K562 (cell line): ENCODE data around the gene CYP24A1. TPM values are rescaled to one million over a fixed set of nuclear protein-coding genes. Genes with fewer than 3 reads are reported as not detected.

ENCODE experiments used
- ATAC-seq: fragments of 200-7000 bp; cut with Tn5 transposase; 3 replicates; pipeline ENCODE4 v1.9.1; 2020; ENCODE audit warnings: moderate library complexity
- BruUV-seq: library from RNA; stranded (reverse); fragments of 400-500 nt; replicated peaks from 2 replicates; lab custom pipeline; 2021; lab: Mats Ljungman, UMichigan
- CTCF ChIA-PET: fragments of 300-600 bp; formaldehyde crosslinking; extraction: SDS; loops from one replicate; lab custom pipeline; 2021; ENCODE audit warnings: low intra/inter-chr PET ratio; lab: Yijun Ruan, JAX
- POLR2A ChIA-PET: fragments of 300-600, 350-650 bp; sonication (Branson Sonifier 250); formaldehyde crosslinking; extraction: SDS; loops from one replicate; lab custom pipeline; 2021; ENCODE audit warnings: antibody characterized with exemption, inconsistent platforms; lab: Yijun Ruan, JAX
- DNase-seq, 4 experiments: peaks; one replicate each; pipeline versions ENCODE4 v3.0.0 to v3.0.0-alpha.2; 2011 to 2018; ENCODE audit warnings: low spot score in 3 of 4, mixed read lengths in 3 of 4; ENCODE audit errors: extremely low read depth in 1 of 4
- FAIRE-seq: peaks from 2 replicates; lab custom pipeline; 2011; peaks lifted over from hg19 to GRCh38; lab: Jason Lieb, UNC
- H2AFZ ChIP-seq: 2 replicates; pipeline ENCODE4 v1.6.0; 2011; ENCODE audit warnings: low read depth, low read length, control low read depth, inconsistent platforms
- H3K27ac ChIP-seq: fragments of 200-600 bp; 3 replicates; pipeline ENCODE4 v1.8.0; 2011; ENCODE audit warnings: low read depth, mild to moderate bottlenecking, control low read depth, inconsistent platforms, low read length, moderate library complexity, mixed read lengths; ENCODE audit errors: extremely low read depth
- H3K27me3 ChIP-seq, 2 experiments: fragments of 300-600 bp in 1 of 2; 2 replicates in 1 of 2; 3 replicates in 1 of 2; pipeline versions ENCODE4 v1.6.0 to v1.8.0; 2011; ENCODE audit warnings: inconsistent platforms in 2 of 2, low read length in 2 of 2, mild to moderate bottlenecking in 1 of 2, mixed read lengths in 1 of 2, moderate library complexity in 1 of 2; ENCODE audit not compliant: control insufficient read depth in 2 of 2, insufficient read depth in 2 of 2
- H3K36me3 ChIP-seq: fragments of 300-600 bp; 3 replicates; pipeline ENCODE4 v1.8.0; 2011; ENCODE audit warnings: mild to moderate bottlenecking, low read length, inconsistent platforms; ENCODE audit not compliant: control insufficient read depth, insufficient read depth
- H3K4me1 ChIP-seq, 2 experiments: fragments of 200-600 bp in 1 of 2; replicated peaks in 1 of 2; 2 replicates in 1 of 2; 3 replicates in 1 of 2; pipeline versions ENCODE4 v1.5.1 to v1.8.0; 2011; ENCODE audit warnings: inconsistent platforms in 2 of 2, low read length in 2 of 2, mild to moderate bottlenecking in 1 of 2, mixed read lengths in 1 of 2, moderate library complexity in 1 of 2; ENCODE audit not compliant: control insufficient read depth in 2 of 2, insufficient read depth in 2 of 2
- H3K4me2 ChIP-seq: 2 replicates; pipeline ENCODE4 v1.6.1; 2011; ENCODE audit warnings: low read length, control low read depth, inconsistent platforms, mixed read lengths; ENCODE audit not compliant: insufficient read depth
- H3K4me3 ChIP-seq: fragments of 200-600 bp; sonication (generic), shearing (Covaris generic); 2 replicates; pipeline ENCODE4 v1.5.1; 2016; ENCODE audit warnings: control low read depth, inconsistent platforms
- H3K79me2 ChIP-seq: fragments of 200-600 bp; 3 replicates; pipeline ENCODE4 v1.8.0; 2011; ENCODE audit warnings: low read length, inconsistent platforms; ENCODE audit not compliant: control insufficient read depth, insufficient read depth
- H3K9ac ChIP-seq, 2 experiments: 2 replicates each; pipeline versions ENCODE4 v1.6.0 to v1.6.1; 2011; ENCODE audit warnings: low read depth in 2 of 2, low read length in 2 of 2, control low read depth in 1 of 2, inconsistent platforms in 1 of 2, mild to moderate bottlenecking in 1 of 2, mixed read lengths in 1 of 2; ENCODE audit not compliant: insufficient read depth in 1 of 2
- H3K9me1 ChIP-seq: one replicate; pipeline ENCODE4 v1.6.0; 2011; ENCODE audit warnings: inconsistent platforms, mild to moderate bottlenecking, low read length, moderate library complexity; ENCODE audit not compliant: control insufficient read depth, insufficient read depth
- H3K9me3 ChIP-seq: replicated peaks from 2 replicates; pipeline ENCODE4 v1.5.1; 2011; ENCODE audit warnings: low read depth, low read length, inconsistent platforms; ENCODE audit not compliant: control insufficient read depth, insufficient read depth
- H4K20me1 ChIP-seq: replicated peaks from 2 replicates; pipeline ENCODE4 v1.6.1; 2011; ENCODE audit warnings: low read length, inconsistent platforms, mixed read lengths; ENCODE audit not compliant: control insufficient read depth, insufficient read depth
- GTF2F1 ChIP-seq: IDR thresholded peaks from 2 replicates; pipeline ENCODE4 v1.6.1; 2011; ENCODE audit warnings: low read depth, low read length, improper control_type of control experiment
- PHB2 ChIP-seq: fragments of 450-650 bp; IDR thresholded peaks from 2 replicates; pipeline ENCODE4 v1.6.1; 2017; ENCODE audit warnings: low read depth
- SUPT5H ChIP-seq: fragments of 450-650 bp; IDR thresholded peaks from 2 replicates; pipeline ENCODE4 v1.6.1; 2016
- ZKSCAN3 ChIP-seq: fragments of 250-450 bp; sonication (Bioruptor Pico); IDR thresholded peaks from 2 replicates; pipeline ENCODE4 v1.4.0; 2020
- WGBS: fragments of 100-300 bp; shearing (Covaris generic); methylation state at CpG from one replicate; pipeline ENCODE4 v1.1.6; 2016; ENCODE audit warnings: low coverage, mixed read lengths; ENCODE audit not compliant: insufficient coverage; ENCODE audit errors: missing lambda C conversion rate; 5-methylcytosine and 5-hydroxymethylcytosine counted together
- in situ Hi-C: fragments of 300-500 bp; cut with MboI; formaldehyde crosslinking; loops from 4 replicates; pipeline ENCODE4 v1.15.0; 2018; ENCODE audit warnings: inconsistent platforms, mixed read lengths
- intact Hi-C: fragments of 100-400 bp; cut with micrococcal nuclease; formaldehyde crosslinking; loops from 2 replicates; pipeline ENCODE4 v1.14.2; 2022
- polyA plus RNA-seq, 8 experiments: library from polyadenylated mRNA; depleted of rRNA in 4 of 8; stranded (reverse) in 5 of 8; unstranded in 3 of 8; fragments of >200 nt; fragmentation: Nextera tagmentation in 2 of 8; fragmentation: Illumina TruSeq in 1 of 8; extraction: Ambion mirVana in 2 of 8; extraction: Trizol in 1 of 8; gene quantifications; 2 replicates each; pipeline versions ENCODE4 v1.2.1 to v1.2.3, GENCODE V29; 2011 to 2014; ENCODE audit warnings: inconsistent platforms in 1 of 8, missing spikeins in 1 of 8
- total RNA-seq, 7 experiments: library from RNA; depleted of rRNA in 6 of 7; stranded (reverse); fragments of >200 nt in 6 of 7; fragmentation: Illumina TruSeq in 2 of 7; extraction: Trizol in 2 of 7; gene quantifications; 2 replicates each; pipeline versions ENCODE4 v1.2.1 to v1.2.3, GENCODE V29; 2011 to 2021; ENCODE audit warnings: low replicate concordance in 1 of 7
- TF ChIP-seq, protein P1 (sequence below), 3 experiments: fragments of 200-800 bp in 1 of 3; fragments of 250-450 bp in 1 of 3; fragments of 450-650 bp in 1 of 3; sonication (Bioruptor Pico) in 1 of 3; sonication (Bioruptor generic) in 1 of 3; formaldehyde crosslinking in 1 of 3; IDR thresholded peaks; 2 replicates each; pipeline versions ENCODE4 v1.6.1 to v1.8.0; 2016 to 2022; ENCODE audit warnings: mild to moderate bottlenecking in 2 of 3, missing genetic modification characterization in 2 of 3, missing compliant biosample characterization in 1 of 3, moderate library complexity in 1 of 3

The CYP24A1 gene
- total and polyA plus RNA-seq, 9 of the 15 experiments (the other 6 are each of a cell fraction or from before 2014, with no cell fraction given), result 0.04 TPM; not detected in 8

DNA sequence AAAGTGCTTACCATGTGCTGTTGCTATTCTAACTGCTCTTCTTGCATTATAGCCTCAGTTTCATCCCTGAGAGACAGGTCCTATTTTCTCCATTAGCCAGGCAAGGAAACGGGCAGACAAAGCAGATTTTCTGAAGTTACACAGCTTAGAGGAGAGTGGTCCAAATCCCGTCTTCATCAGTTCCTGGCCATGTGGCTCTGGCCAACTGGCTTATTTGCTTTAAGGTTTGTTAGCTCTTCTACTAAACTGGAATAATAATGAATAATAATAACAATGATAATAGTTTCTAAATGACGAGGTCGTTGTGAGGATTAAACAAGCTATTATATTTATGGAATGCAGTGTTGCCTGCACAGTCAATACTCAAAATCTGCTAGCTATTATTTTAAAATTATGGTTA, 67.6 kb downstream of the CYP24A1 start:
- H3K4me2 ChIP-seq, result no peak overlapping the region
- no peak overlapping the region for H3K27ac ChIP-seq
- H3K79me2 ChIP-seq, result no peaks in the 10 kb centered on the region
- 14% methylated on average over 4 of the region's 4 CpGs for WGBS
- no peak overlapping the region for H2AFZ ChIP-seq
- ATAC-seq (no peak), DNase-seq (no peak), FAIRE-seq (no peak)
- BruUV-seq, result no TSS peak
- no peaks in the 10 kb centered on the region for H3K9me1 ChIP-seq
- no peaks in the 10 kb centered on the region for H3K9me3 ChIP-seq
- H3K4me1 ChIP-seq, result no peaks in the 10 kb centered on the region; a peak in 1 of 5 replicates
- ChIA-PET POLR2A (interaction anchor here (1.2 kb wide), 1 partner anchor 10 kb away, joined by 4 read pairs; no protein-coding TSS in a partner anchor), CTCF (no interaction called here)
- no peaks in the 10 kb centered on the region for H3K27me3 ChIP-seq
- H3K4me3 ChIP-seq, result no peak overlapping the region
- H4K20me1 ChIP-seq, result no peaks in the 10 kb centered on the region
- no peaks in the 10 kb centered on the region for H3K36me3 ChIP-seq
- in situ Hi-C loops (no loop called here), intact Hi-C loops (no loop called here)
- no peak for TF ChIP-seq ZKSCAN3
- no peak for TF ChIP-seq GTF2F1
- TF ChIP-seq PHB2, result no peak
- TF ChIP-seq, protein P1, sequence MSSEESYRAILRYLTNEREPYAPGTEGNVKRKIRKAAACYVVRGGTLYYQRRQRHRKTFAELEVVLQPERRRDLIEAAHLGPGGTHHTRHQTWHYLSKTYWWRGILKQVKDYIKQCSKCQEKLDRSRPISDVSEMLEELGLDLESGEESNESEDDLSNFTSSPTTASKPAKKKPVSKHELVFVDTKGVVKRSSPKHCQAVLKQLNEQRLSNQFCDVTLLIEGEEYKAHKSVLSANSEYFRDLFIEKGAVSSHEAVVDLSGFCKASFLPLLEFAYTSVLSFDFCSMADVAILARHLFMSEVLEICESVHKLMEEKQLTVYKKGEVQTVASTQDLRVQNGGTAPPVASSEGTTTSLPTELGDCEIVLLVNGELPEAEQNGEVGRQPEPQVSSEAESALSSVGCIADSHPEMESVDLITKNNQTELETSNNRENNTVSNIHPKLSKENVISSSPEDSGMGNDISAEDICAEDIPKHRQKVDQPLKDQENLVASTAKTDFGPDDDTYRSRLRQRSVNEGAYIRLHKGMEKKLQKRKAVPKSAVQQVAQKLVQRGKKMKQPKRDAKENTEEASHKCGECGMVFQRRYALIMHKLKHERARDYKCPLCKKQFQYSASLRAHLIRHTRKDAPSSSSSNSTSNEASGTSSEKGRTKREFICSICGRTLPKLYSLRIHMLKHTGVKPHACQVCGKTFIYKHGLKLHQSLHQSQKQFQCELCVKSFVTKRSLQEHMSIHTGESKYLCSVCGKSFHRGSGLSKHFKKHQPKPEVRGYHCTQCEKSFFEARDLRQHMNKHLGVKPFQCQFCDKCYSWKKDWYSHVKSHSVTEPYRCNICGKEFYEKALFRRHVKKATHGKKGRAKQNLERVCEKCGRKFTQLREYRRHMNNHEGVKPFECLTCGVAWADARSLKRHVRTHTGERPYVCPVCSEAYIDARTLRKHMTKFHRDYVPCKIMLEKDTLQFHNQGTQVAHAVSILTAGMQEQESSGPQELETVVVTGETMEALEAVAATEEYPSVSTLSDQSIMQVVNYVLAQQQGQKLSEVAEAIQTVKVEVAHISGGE (CRISPR knock-in tag; IDR thresholded peaks at IDR 0.05), result peak in 1 of 3 experiments; percentile 74; a peak in 2 of 6 replicates
- TF ChIP-seq SUPT5H, result no peak
- no peak overlapping the region for H3K9ac ChIP-seq
